Ishikawa (cell line): ENCODE data around the gene SMG1.
A peak's percentile ranks its signal among the peaks of the same experiment; 100 is the strongest.

Experiments
- CEBPB ChIP-seq: IDR thresholded peaks from 2 replicates; pipeline ENCODE4 v1.6.1; 2012
- CREB1 ChIP-seq: IDR thresholded peaks from 2 replicates; pipeline ENCODE4 v1.6.1; 2012; ENCODE audit warnings: low read depth
- EGR1 ChIP-seq: IDR thresholded peaks from 2 replicates; pipeline ENCODE4 v1.6.1; 2012
- EP300 ChIP-seq: IDR thresholded peaks from 2 replicates; pipeline ENCODE4 v1.6.1; 2012; ENCODE audit warnings: borderline replicate concordance
- FOXM1 ChIP-seq: IDR thresholded peaks from 2 replicates; pipeline ENCODE4 v1.6.1; 2012; ENCODE audit warnings: low read depth, borderline replicate concordance
- NFIC ChIP-seq: IDR thresholded peaks from 2 replicates; pipeline ENCODE4 v1.6.1; 2012
- RAD21 ChIP-seq: IDR thresholded peaks from 2 replicates; pipeline ENCODE4 v1.6.1; 2012; ENCODE audit warnings: low read depth
- TAF1 ChIP-seq: IDR thresholded peaks from 2 replicates; pipeline ENCODE4 v1.6.1; 2012; ENCODE audit warnings: low read depth, mild to moderate bottlenecking
- TCF12 ChIP-seq: IDR thresholded peaks from 2 replicates; pipeline ENCODE4 v1.6.1; 2012; ENCODE audit warnings: low read depth
- TEAD4 ChIP-seq: IDR thresholded peaks from 2 replicates; pipeline ENCODE4 v1.6.1; 2012
- USF1 ChIP-seq: IDR thresholded peaks from 2 replicates; pipeline ENCODE4 v1.6.1; 2012
- YY1 ChIP-seq: IDR thresholded peaks from 2 replicates; pipeline ENCODE4 v1.6.1; 2012; ENCODE audit warnings: low read depth
- ZBTB7A ChIP-seq: IDR thresholded peaks from 2 replicates; pipeline ENCODE4 v1.6.1; 2012; ENCODE audit warnings: low read depth
- TF ChIP-seq, protein P1 (sequence below): IDR thresholded peaks from 2 replicates; pipeline ENCODE4 v1.6.1; 2012; ENCODE audit warnings: low read depth, mild to moderate bottlenecking
- TF ChIP-seq, protein P2 (sequence below): IDR thresholded peaks from 2 replicates; pipeline ENCODE4 v1.6.1; 2012

Gene SMG1

GRCh38 chr16:18803569-18804462, 122.4 kb downstream of the SMG1 start:
- TF ChIP-seq, protein P1, sequence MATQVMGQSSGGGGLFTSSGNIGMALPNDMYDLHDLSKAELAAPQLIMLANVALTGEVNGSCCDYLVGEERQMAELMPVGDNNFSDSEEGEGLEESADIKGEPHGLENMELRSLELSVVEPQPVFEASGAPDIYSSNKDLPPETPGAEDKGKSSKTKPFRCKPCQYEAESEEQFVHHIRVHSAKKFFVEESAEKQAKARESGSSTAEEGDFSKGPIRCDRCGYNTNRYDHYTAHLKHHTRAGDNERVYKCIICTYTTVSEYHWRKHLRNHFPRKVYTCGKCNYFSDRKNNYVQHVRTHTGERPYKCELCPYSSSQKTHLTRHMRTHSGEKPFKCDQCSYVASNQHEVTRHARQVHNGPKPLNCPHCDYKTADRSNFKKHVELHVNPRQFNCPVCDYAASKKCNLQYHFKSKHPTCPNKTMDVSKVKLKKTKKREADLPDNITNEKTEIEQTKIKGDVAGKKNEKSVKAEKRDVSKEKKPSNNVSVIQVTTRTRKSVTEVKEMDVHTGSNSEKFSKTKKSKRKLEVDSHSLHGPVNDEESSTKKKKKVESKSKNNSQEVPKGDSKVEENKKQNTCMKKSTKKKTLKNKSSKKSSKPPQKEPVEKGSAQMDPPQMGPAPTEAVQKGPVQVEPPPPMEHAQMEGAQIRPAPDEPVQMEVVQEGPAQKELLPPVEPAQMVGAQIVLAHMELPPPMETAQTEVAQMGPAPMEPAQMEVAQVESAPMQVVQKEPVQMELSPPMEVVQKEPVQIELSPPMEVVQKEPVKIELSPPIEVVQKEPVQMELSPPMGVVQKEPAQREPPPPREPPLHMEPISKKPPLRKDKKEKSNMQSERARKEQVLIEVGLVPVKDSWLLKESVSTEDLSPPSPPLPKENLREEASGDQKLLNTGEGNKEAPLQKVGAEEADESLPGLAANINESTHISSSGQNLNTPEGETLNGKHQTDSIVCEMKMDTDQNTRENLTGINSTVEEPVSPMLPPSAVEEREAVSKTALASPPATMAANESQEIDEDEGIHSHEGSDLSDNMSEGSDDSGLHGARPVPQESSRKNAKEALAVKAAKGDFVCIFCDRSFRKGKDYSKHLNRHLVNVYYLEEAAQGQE: no peak
- peak; percentile 79; the same call in 1 of the 2 replicates for TF ChIP-seq FOXM1

DNA sequence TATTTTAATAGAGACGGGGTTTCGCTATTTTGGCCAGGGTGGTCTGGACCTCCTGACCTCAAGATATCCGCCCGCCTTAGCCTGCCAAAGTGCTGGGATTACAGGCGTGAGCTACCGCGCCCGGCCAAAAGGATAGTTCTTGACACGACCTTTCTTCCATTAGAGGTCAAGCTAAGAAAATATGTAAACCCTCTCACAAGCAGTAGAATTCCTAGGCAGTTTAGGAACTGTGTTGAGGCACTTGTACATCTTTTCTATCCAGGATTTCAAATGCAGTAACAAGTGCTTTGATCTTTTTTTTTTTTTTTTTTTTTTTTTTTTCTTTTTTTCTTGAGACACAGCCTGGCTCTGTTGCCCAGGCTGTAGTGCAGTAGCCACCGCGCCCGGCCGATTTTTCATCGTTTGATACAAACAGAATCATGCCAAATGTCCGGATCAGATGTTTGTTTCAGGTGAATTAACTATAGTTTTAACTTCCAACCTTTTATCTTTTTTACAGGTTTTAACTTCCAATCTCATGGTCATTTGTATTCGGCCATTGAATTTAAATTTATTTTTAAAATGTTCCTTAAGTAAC, 123.4 kb downstream of the SMG1 start:
- TF ChIP-seq, protein P2, sequence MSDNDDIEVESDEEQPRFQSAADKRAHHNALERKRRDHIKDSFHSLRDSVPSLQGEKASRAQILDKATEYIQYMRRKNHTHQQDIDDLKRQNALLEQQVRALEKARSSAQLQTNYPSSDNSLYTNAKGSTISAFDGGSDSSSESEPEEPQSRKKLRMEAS: no peak
- TF ChIP-seq CEBPB: no peak
- TF ChIP-seq EGR1: no peak
- no peak for TF ChIP-seq YY1
- no peak for TF ChIP-seq RAD21
- no peak for TF ChIP-seq ZBTB7A
- no peak for TF ChIP-seq TCF12
- TF ChIP-seq CREB1: no peak
- no peak for TF ChIP-seq NFIC
- no peak for TF ChIP-seq TEAD4
- TF ChIP-seq USF1: no peak
- no peak for TF ChIP-seq FOXM1
- TF ChIP-seq, protein P1: no peak
- no peak for TF ChIP-seq EP300
- TF ChIP-seq TAF1: no peak

- TF ChIP-seq EGR1 (no peak; the same call in 1 of the 2 replicates), TAF1 (peak; percentile 91), RAD21 (peak; percentile 47; the same call in 1 of the 2 replicates), YY1 (peak; percentile 54), CEBPB (no peak; the same call in 1 of the 2 replicates), EP300 (peak; percentile 37; the same call in 1 of the 2 replicates), USF1 (no peak), TCF12 (peak; percentile 38; the same call in 1 of the 2 replicates), CREB1 (peak; percentile 35; the same call in 1 of the 2 replicates), TEAD4 (no peak), FOXM1 (peak; percentile 100), ZBTB7A (peak; percentile 39; the same call in 1 of the 2 replicates), NFIC (no peak; the same call in 1 of the 2 replicates)
- TF ChIP-seq, protein P1: no peak
- TF ChIP-seq, protein P2: peak; percentile 58; the same call in 1 of the 2 replicates
Observed at GRCh38 chr16:18801145-18801972, 124.8 kb downstream of the SMG1 start, which contains the start of gene ARL6IP1. Gene ARL6IP1, minus strand, starts transcription at chr16:18801549. Its CDS starts 83 bp downstream, at chr16:18801466.
